Effector memory CD8-positive, alpha-beta T cell (primary cell): ENCODE data around the gene DNM3.

Source experiments
- ATAC-seq: fragments of 150-1000 bp; cut with Tn5 transposase; replicated peaks from 2 replicates; pipeline ENCODE4 v1.10.0; 2021; ENCODE audit warnings: mild to moderate bottlenecking, moderate library complexity
- DNase-seq, 3 experiments: peaks; one replicate each; pipeline ENCODE4 v3.0.0; 2021
- H3K27ac Mint-ChIP-seq, 2 donors: one replicate each; pipeline ENCODE4 v1.8.0; 2022; ENCODE audit warnings: mild to moderate bottlenecking in 2 of 2, mixed read lengths in 2 of 2, moderate library complexity in 2 of 2
- H3K27me3 Mint-ChIP-seq, 2 donors: one replicate each; pipeline ENCODE4 v1.8.0; 2022; ENCODE audit warnings: mixed read lengths in 2 of 2
- H3K36me3 Mint-ChIP-seq: one replicate; pipeline ENCODE4 v1.8.0; 2022; ENCODE audit warnings: mild to moderate bottlenecking, moderate library complexity, mixed read lengths; ENCODE audit not compliant: insufficient read depth
- H3K4me1 Mint-ChIP-seq, 2 donors: one replicate each; pipeline ENCODE4 v1.8.0; 2022; ENCODE audit warnings: low read depth in 2 of 2, mixed read lengths in 2 of 2
- H3K4me3 Mint-ChIP-seq, 2 donors: one replicate each; pipeline ENCODE4 v1.8.0; 2022; ENCODE audit warnings: mild to moderate bottlenecking in 2 of 2, mixed read lengths in 2 of 2, moderate library complexity in 2 of 2
- H3K9me3 Mint-ChIP-seq, 2 donors: one replicate each; pipeline ENCODE4 v1.8.0; 2022; ENCODE audit warnings: mixed read lengths in 2 of 2

DNM3 gene

GRCh38 chr1:171834821-171835220 is 6.5 kb upstream of the DNM3 start:
- H3K4me1 Mint-ChIP-seq = no peaks in the 10 kb centered on the region
- H3K27me3 Mint-ChIP-seq = no peaks in the 10 kb centered on the region
- H3K4me3 Mint-ChIP-seq = no peak overlapping the region
- ATAC-seq (no peak), DNase-seq (no peak)
- H3K36me3 Mint-ChIP-seq = no peaks in the 10 kb centered on the region
- no peaks in the 10 kb centered on the region for H3K9me3 Mint-ChIP-seq
- H3K27ac Mint-ChIP-seq = no peak overlapping the region

GRCh38 chr1:171835891-171836290 is 5.4 kb upstream of the DNM3 start:
- H3K4me3 Mint-ChIP-seq = no peak overlapping the region
- no peaks in the 10 kb centered on the region for H3K27me3 Mint-ChIP-seq
- no peaks in the 10 kb centered on the region for H3K9me3 Mint-ChIP-seq
- H3K4me1 Mint-ChIP-seq = peaks cover 4 to 5% of the 10 kb centered on the region in 2 donors
- ATAC-seq (no peak), DNase-seq (no peak)
- peaks cover 6% of the 10 kb centered on the region for H3K36me3 Mint-ChIP-seq
- H3K27ac Mint-ChIP-seq = no peak overlapping the region

GRCh38 chr1:171841931-171842761 is 848 bp downstream of the DNM3 start:
- Mint-ChIP-seq H3K9me3 (no peaks in the 10 kb centered on the region), H3K4me1 (peaks cover 12 to 17% of the 10 kb centered on the region in 2 donors), H3K27me3 (peaks cover 22 to 25% of the 10 kb centered on the region in 2 donors), H3K4me3 (peak overlapping the region; percentile 83 to 89), H3K27ac (peak overlapping the region; percentile 41 to 74), H3K36me3 (peaks cover 7% of the 10 kb centered on the region)
- ATAC-seq (peak; percentile 4), DNase-seq (peak; percentile 2 to 21 (median 2))

GRCh38 chr1:171844381-171844780 is 3.1 kb downstream of the DNM3 start:
- ATAC-seq (no peak), DNase-seq (no peak)
- peaks cover 35 to 41% of the 10 kb centered on the region in 2 donors for H3K27me3 Mint-ChIP-seq
- H3K9me3 Mint-ChIP-seq = no peaks in the 10 kb centered on the region
- no peak overlapping the region for H3K4me3 Mint-ChIP-seq
- peaks cover 12 to 17% of the 10 kb centered on the region in 2 donors for H3K4me1 Mint-ChIP-seq
- H3K36me3 Mint-ChIP-seq = peaks cover 7% of the 10 kb centered on the region
- no peak overlapping the region for H3K27ac Mint-ChIP-seq

GRCh38 chr1:171845998-171846397 is 4.7 kb downstream of the DNM3 start:
- Mint-ChIP-seq H3K27ac (no peak overlapping the region), H3K27me3 (peaks cover 35 to 47% of the 10 kb centered on the region in 2 donors), H3K36me3 (peaks cover under 1% of the 10 kb centered on the region)

GRCh38 chr1:171849245-171849898 is 8.1 kb downstream of the DNM3 start:
- H3K27me3 Mint-ChIP-seq = peaks cover 22 to 38% of the 10 kb centered on the region in 2 donors
- no peaks in the 10 kb centered on the region for H3K36me3 Mint-ChIP-seq
- ATAC-seq = no peak

More at GRCh38 chr1:171845998-171846397, 4.7 kb downstream of the DNM3 start:
- no peak for ATAC-seq
- no peak overlapping the region for H3K4me3 Mint-ChIP-seq
- no peaks in the 10 kb centered on the region for H3K9me3 Mint-ChIP-seq
- DNase-seq = no peak
- H3K4me1 Mint-ChIP-seq = peaks cover 6 to 11% of the 10 kb centered on the region in 2 donors

GRCh38 chr1:171850651-171851350 is 9.5 kb downstream of the DNM3 start:
- DNase-seq = no peak
- no peaks in the 10 kb centered on the region for H3K9me3 Mint-ChIP-seq
- H3K36me3 Mint-ChIP-seq = no peaks in the 10 kb centered on the region
- H3K27me3 Mint-ChIP-seq = peaks cover 18 to 44% of the 10 kb centered on the region in 2 donors
- H3K27ac Mint-ChIP-seq = no peak overlapping the region
- H3K4me3 Mint-ChIP-seq = no peak overlapping the region
- no peaks in the 10 kb centered on the region for H3K4me1 Mint-ChIP-seq
- ATAC-seq = no peak

More at GRCh38 chr1:171849245-171849898, 8.1 kb downstream of the DNM3 start:
- H3K4me3 Mint-ChIP-seq = no peak overlapping the region
- DNase-seq = no peak
- H3K4me1 Mint-ChIP-seq = no peaks in the 10 kb centered on the region
- H3K9me3 Mint-ChIP-seq = no peaks in the 10 kb centered on the region
- H3K27ac Mint-ChIP-seq = no peak overlapping the region

- ATAC-seq (no peak), DNase-seq (no peak)
These were observed 11.0 kb downstream of the DNM3 start for GRCh38 chr1:171852272-171852671.

GRCh38 chr1:171855381-171855780 is 14.1 kb downstream of the DNM3 start:
- H3K27me3 Mint-ChIP-seq = peaks cover 38 to 56% of the 10 kb centered on the region in 2 donors
- no peaks in the 10 kb centered on the region for H3K4me1 Mint-ChIP-seq

More at GRCh38 chr1:171852272-171852671, 11.0 kb downstream of the DNM3 start:
- Mint-ChIP-seq H3K27me3 (peaks cover 33 to 57% of the 10 kb centered on the region in 2 donors), H3K4me3 (no peak overlapping the region), H3K27ac (no peak overlapping the region), H3K9me3 (peaks cover 0 to 2% of the 10 kb centered on the region in 2 donors), H3K36me3 (no peaks in the 10 kb centered on the region), H3K4me1 (no peaks in the 10 kb centered on the region)

GRCh38 chr1:171858696-171859095 is 17.4 kb downstream of the DNM3 start:
- ATAC-seq = no peak
- H3K4me1 Mint-ChIP-seq = no peaks in the 10 kb centered on the region
- no peak overlapping the region for H3K4me3 Mint-ChIP-seq
- H3K9me3 Mint-ChIP-seq = peaks cover 0 to 2% of the 10 kb centered on the region in 2 donors
- no peak overlapping the region for H3K27ac Mint-ChIP-seq
- peaks cover 32 to 75% of the 10 kb centered on the region in 2 donors for H3K27me3 Mint-ChIP-seq
- DNase-seq = no peak
- no peaks in the 10 kb centered on the region for H3K36me3 Mint-ChIP-seq

More at GRCh38 chr1:171855381-171855780, 14.1 kb downstream of the DNM3 start:
- Mint-ChIP-seq H3K27ac (no peak overlapping the region), H3K9me3 (peaks cover 0 to 2% of the 10 kb centered on the region in 2 donors), H3K36me3 (no peaks in the 10 kb centered on the region), H3K4me3 (no peak overlapping the region)
- DNase-seq (no peak), ATAC-seq (no peak)

GRCh38 chr1:171860696-171861095 is 19.4 kb downstream of the DNM3 start:
- Mint-ChIP-seq H3K4me1 (no peaks in the 10 kb centered on the region), H3K9me3 (peaks cover 0 to 2% of the 10 kb centered on the region in 2 donors), H3K27ac (no peak overlapping the region), H3K27me3 (peaks cover 31 to 60% of the 10 kb centered on the region in 2 donors), H3K36me3 (no peaks in the 10 kb centered on the region), H3K4me3 (no peak overlapping the region)
- DNase-seq (no peak), ATAC-seq (no peak)

- H3K36me3 Mint-ChIP-seq = no peaks in the 10 kb centered on the region
- DNase-seq (no peak), ATAC-seq (no peak)
- peaks cover 10 to 37% of the 10 kb centered on the region in 2 donors for H3K27me3 Mint-ChIP-seq
- no peaks in the 10 kb centered on the region for H3K9me3 Mint-ChIP-seq
- H3K27ac Mint-ChIP-seq = no peak overlapping the region
- H3K4me3 Mint-ChIP-seq = no peak overlapping the region
- no peaks in the 10 kb centered on the region for H3K4me1 Mint-ChIP-seq
These were observed 22.2 kb downstream of the DNM3 start for GRCh38 chr1:171863531-171863930.

- Mint-ChIP-seq H3K27me3 (peaks cover 3 to 29% of the 10 kb centered on the region in 2 donors), H3K4me3 (no peak overlapping the region), H3K9me3 (no peaks in the 10 kb centered on the region), H3K36me3 (no peaks in the 10 kb centered on the region), H3K4me1 (peaks cover 0 to 3% of the 10 kb centered on the region in 2 donors), H3K27ac (no peak overlapping the region)
- ATAC-seq = no peak
- no peak for DNase-seq
These were observed 23.0 kb downstream of the DNM3 start for GRCh38 chr1:171864308-171864707.
